22Rv1 (cell line): ENCODE measurements around the gene PAFAH1B1.

Source experiments
- CTCF ChIP-seq: fragments of 450-650 bp; IDR thresholded peaks from 2 replicates; pipeline ENCODE4 v1.5.1; 2017; ENCODE audit warnings: mild to moderate bottlenecking
- ZFX ChIP-seq: fragments of 450-650 bp; IDR thresholded peaks from 2 replicates; pipeline ENCODE4 v1.6.1; 2017; ENCODE audit warnings: antibody characterized with exemption, borderline replicate concordance

- no peak for TF ChIP-seq CTCF
- TF ChIP-seq ZFX = no peak
Observed at GRCh38 chr17:2631211-2631610, 37.8 kb downstream of the PAFAH1B1 start.
